Vagina (tissue), 2 donors: ENCODE measurements around the gene DNAH10.

ENCODE experiments used
- POLR2A ChIP-seq, 2 donors: fragments of 450-650 bp; IDR thresholded peaks; one replicate each; pipeline ENCODE4 v1.6.1; 2017; ENCODE audit warnings: antibody characterized with exemption in 2 of 2, mild to moderate bottlenecking in 2 of 2, moderate library complexity in 2 of 2
- TF ChIP-seq, protein P1 (sequence below), 3 experiments: fragments of 450-650 bp in 2 of 3; fragments of 200-600 bp in 1 of 3; sonication (generic) in 1 of 3; IDR thresholded peaks; one replicate each; pipeline ENCODE4 v1.5.1; 2017 to 2019; ENCODE audit warnings: antibody characterized with exemption in 3 of 3, mild to moderate bottlenecking in 2 of 3, moderate library complexity in 2 of 3

GRCh38 chr12:123907726-123908476, 145.8 kb downstream of the DNAH10 start:
- TF ChIP-seq, protein P1, sequence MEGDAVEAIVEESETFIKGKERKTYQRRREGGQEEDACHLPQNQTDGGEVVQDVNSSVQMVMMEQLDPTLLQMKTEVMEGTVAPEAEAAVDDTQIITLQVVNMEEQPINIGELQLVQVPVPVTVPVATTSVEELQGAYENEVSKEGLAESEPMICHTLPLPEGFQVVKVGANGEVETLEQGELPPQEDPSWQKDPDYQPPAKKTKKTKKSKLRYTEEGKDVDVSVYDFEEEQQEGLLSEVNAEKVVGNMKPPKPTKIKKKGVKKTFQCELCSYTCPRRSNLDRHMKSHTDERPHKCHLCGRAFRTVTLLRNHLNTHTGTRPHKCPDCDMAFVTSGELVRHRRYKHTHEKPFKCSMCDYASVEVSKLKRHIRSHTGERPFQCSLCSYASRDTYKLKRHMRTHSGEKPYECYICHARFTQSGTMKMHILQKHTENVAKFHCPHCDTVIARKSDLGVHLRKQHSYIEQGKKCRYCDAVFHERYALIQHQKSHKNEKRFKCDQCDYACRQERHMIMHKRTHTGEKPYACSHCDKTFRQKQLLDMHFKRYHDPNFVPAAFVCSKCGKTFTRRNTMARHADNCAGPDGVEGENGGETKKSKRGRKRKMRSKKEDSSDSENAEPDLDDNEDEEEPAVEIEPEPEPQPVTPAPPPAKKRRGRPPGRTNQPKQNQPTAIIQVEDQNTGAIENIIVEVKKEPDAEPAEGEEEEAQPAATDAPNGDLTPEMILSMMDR (IDR thresholded peaks at IDR 0.05): no peak
- no peak for TF ChIP-seq POLR2A (IDR thresholded peaks at IDR 0.05)
